ENCODE measurements around the gene EPN3. TPM values are rescaled to one million over a fixed set of nuclear protein-coding genes. Genes with fewer than 3 reads are reported as not detected.

Gene EPN3
- total RNA-seq: not detected

DNA sequence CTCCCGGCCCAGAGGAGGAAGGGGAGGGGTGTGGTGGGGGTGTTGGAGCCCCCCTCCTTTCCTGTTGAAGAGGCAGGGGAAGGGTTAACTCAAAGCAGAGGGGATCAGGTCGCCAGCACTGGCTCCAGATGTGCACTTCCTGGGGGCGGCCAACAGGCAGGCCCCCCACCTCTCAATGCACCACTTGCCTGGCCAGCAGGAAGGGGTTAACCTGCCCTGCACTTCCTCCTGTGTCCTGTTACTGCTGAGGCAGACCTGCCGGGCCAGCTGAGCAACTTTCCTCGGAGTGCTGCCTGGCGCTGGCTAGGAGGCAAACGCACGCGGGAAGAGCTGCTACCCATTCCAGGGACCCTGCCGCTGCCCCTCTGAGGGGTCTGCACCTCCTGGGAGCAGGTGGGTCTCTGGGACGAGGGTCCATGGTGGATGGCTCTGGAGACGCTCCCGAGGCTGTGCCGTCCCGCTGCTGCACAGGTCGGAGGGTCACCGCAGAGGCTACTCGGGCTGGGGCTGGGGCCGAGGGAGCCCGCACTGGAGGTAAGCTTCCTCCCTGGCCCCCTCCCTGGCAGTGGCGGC is at the start of gene EPN3:
EPN3 (plus strand) TSS at position 284 of the 573 bp plus-strand sequence. CDS start 3,822 bp downstream, outside the sequence.
- 2% methylated on average over 9 of the region's 21 CpGs for WGBS
- Histone ChIP-seq H3K36me3 (peaks cover 0 to 4% (median 0%) of the 10 kb centered on the region in 4 donors), H3K4me3 (peak within 1 kb of the TSS in 2 of 4 donors; percentile 9 to 22), H3K4me1 (peaks cover 18 to 27% (median 21%) of the 10 kb centered on the region in 4 donors), H3K9me3 (no peaks in the 10 kb centered on the region), H3K27ac (replicated peaks in 1 of 4) (no peak within 1 kb of the TSS), H3K27me3 (peaks cover 0 to 71% (median 29%) of the 10 kb centered on the region in 4 donors)
- no peak for DNase-seq (ENCODE audit: extremely low spot score)
- TF ChIP-seq EP300 (IDR thresholded peaks at IDR 0.05): no peak
- no peak for TF ChIP-seq POLR2AphosphoS5 (IDR thresholded peaks at IDR 0.05)
- TF ChIP-seq, protein P1, sequence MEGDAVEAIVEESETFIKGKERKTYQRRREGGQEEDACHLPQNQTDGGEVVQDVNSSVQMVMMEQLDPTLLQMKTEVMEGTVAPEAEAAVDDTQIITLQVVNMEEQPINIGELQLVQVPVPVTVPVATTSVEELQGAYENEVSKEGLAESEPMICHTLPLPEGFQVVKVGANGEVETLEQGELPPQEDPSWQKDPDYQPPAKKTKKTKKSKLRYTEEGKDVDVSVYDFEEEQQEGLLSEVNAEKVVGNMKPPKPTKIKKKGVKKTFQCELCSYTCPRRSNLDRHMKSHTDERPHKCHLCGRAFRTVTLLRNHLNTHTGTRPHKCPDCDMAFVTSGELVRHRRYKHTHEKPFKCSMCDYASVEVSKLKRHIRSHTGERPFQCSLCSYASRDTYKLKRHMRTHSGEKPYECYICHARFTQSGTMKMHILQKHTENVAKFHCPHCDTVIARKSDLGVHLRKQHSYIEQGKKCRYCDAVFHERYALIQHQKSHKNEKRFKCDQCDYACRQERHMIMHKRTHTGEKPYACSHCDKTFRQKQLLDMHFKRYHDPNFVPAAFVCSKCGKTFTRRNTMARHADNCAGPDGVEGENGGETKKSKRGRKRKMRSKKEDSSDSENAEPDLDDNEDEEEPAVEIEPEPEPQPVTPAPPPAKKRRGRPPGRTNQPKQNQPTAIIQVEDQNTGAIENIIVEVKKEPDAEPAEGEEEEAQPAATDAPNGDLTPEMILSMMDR (IDR thresholded peaks at IDR 0.05): no peak
- TF ChIP-seq POLR2A (IDR thresholded peaks at IDR 0.05; ENCODE audit: low read depth): no peak
- intact Hi-C loops (cut with DNase I): no loop called here

DNA sequence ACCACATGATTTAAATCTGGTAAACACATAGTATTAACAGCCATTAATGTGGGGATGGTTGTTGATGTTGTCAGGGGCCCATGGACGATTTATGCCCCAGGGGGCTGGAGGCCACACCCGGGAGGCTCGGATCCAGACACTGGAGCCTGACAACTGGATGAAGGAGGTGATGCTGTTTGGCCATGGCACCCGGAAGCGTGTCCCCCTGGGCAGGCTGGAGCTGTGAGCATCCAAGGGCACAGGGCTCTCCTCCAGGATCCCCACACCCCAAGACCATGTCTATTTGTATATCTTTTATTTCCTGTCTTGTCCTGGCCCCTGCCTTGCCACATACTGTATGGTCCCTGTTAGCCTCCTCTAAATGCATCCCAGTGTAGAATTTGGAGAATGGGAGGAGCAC is 49.3 kb upstream of the EPN3 start:
- Histone ChIP-seq H3K36me3 (peaks cover 12 to 59% (median 47%) of the 10 kb centered on the region in 4 donors), H3K27me3 (no peaks in the 10 kb centered on the region), H3K4me3 (no peak overlapping the region), H3K27ac (replicated peaks in 1 of 4) (peak overlapping the region; percentile 79 to 82 (median 81)), H3K9me3 (no peaks in the 10 kb centered on the region), H3K4me1 (peaks cover 31 to 37% (median 33%) of the 10 kb centered on the region in 4 donors)
- intact Hi-C loops (cut with DNase I): loop anchor here (5.0 to 10.0 kb wide), 3 partner anchors 149 to 362 kb away; partner anchors contain the start of gene ABCC3
- TF ChIP-seq POLR2AphosphoS5 (IDR thresholded peaks at IDR 0.05) (no peak), EP300 (IDR thresholded peaks at IDR 0.05) (no peak), POLR2A (IDR thresholded peaks at IDR 0.05; ENCODE audit: low read depth) (no peak)
- TF ChIP-seq, protein P1 (IDR thresholded peaks at IDR 0.05): no peak
- 76% methylated on average over 5 of the region's 5 CpGs for WGBS
- DNase-seq (ENCODE audit: extremely low spot score): no peak

DNA sequence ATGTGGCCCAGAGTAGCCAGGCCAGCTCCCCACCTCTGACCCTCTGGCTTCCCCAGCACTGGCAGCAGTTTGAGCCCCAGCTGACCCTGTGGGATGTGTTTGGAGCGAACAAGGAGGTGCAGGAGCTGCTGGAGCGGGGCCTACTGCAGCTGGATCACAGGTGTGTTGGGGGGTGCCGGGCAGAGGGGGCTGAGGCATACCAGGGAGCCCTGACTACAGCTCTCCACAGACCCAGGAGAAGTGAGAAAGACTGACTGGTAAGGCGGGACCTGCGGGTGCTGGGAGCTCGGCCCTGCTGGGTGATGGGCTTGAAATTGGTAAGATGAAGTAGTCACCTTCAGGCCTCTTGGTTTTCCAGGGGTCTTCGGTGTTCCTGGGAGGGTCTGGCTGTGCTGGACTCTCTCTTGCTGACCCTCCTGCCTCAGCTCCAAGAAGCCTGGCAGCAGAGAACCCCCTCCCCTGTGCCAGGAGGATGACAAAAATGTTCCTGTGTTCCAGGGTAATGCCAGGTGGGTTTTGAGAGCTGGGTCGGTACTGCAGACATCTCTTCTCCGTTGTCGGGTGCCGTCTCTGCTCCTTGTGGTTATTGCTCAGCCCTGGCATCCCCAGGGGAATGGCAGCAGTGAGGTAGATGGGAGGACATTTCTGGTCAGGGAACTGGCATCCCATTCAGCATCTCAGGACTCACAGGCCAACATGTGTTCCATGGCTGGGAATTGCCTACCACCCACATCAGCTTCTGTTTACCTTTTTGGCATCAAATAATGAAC is 48.0 kb upstream of the EPN3 start:
- H3K36me3 ChIP-seq: peaks cover 12 to 59% (median 47%) of the 10 kb centered on the region in 4 donors
- no peak overlapping the region for H3K4me3 ChIP-seq
- H3K27ac ChIP-seq (replicated peaks in 1 of 4): no peak overlapping the region
- TF ChIP-seq POLR2AphosphoS5 (IDR thresholded peaks at IDR 0.05): no peak
- TF ChIP-seq EP300 (IDR thresholded peaks at IDR 0.05): no peak
- DNase-seq (ENCODE audit: extremely low spot score): no peak
- intact Hi-C loops (cut with DNase I): loop anchor here (5.0 to 10.0 kb wide), 3 partner anchors 148 to 360 kb away; partner anchors contain the start of gene ABCC3
- peaks cover 24 to 31% (median 28%) of the 10 kb centered on the region in 4 donors for H3K4me1 ChIP-seq
- 92% methylated on average over 10 of the region's 11 CpGs for WGBS
- H3K27me3 ChIP-seq: no peaks in the 10 kb centered on the region
- no peaks in the 10 kb centered on the region for H3K9me3 ChIP-seq

DNA sequence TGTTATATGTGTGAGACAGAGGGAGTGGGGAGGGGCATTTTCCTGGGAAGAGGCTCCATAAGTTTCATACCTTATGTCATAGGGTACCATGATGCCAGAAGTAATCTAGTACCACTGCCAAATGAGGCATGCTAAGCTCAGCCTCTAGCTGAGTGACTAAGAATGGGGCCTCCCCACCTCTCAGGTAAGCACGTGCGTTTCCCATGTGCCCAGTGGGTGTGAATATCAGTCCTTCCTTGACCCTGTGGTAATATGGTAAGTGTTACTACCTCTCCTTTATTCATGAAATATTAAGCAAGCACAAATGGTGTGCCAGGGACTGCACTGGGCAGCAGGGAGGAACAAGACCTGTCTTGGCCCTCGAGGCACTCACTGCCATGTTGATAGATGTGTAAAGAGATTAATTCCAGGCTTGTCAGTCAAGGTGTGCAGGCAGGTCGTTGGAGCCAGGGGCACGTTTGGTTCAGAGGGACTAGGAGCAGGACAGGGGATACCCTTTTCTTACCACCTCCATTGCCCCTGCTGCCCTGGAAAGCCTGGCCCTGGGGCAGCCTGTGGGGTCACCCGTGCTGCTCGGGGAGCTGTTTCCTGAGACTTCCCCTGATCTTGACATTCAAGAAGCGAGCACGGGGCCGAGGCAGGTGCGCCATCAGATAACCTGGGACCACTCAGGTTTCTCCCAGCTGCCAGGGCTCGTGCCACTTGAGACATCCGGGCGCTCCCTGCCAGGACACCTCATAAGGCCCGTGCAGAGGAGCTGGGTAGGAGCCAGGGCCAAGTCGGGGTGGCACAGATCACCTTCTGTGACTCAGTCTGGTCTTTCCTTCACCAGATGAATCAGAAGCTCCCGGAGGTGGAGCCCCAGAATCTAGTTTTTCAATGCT is 45.1 kb upstream of the EPN3 start:
- H3K4me1 ChIP-seq: peaks cover 9 to 11% (median 10%) of the 10 kb centered on the region in 4 donors
- H3K27me3 ChIP-seq: no peaks in the 10 kb centered on the region
- peaks cover 12 to 48% (median 41%) of the 10 kb centered on the region in 4 donors for H3K36me3 ChIP-seq
- TF ChIP-seq POLR2A (IDR thresholded peaks at IDR 0.05; ENCODE audit: low read depth): no peak
- TF ChIP-seq, protein P1 (IDR thresholded peaks at IDR 0.05): no peak
- no peak for TF ChIP-seq EP300 (IDR thresholded peaks at IDR 0.05)
- H3K9me3 ChIP-seq: no peaks in the 10 kb centered on the region
- H3K27ac ChIP-seq (replicated peaks in 1 of 4): no peak overlapping the region
- no peak overlapping the region for H3K4me3 ChIP-seq
- intact Hi-C loops (cut with DNase I): loop anchor here (10.0 kb wide), 1 partner anchor 357 kb away; no protein-coding TSS in a partner anchor
- DNase-seq (ENCODE audit: extremely low spot score): no peak
- 91% methylated on average over 7 of the region's 17 CpGs for WGBS
